Measurements from ENCODE around the gene KCNQ1.

Gene KCNQ1

DNA sequence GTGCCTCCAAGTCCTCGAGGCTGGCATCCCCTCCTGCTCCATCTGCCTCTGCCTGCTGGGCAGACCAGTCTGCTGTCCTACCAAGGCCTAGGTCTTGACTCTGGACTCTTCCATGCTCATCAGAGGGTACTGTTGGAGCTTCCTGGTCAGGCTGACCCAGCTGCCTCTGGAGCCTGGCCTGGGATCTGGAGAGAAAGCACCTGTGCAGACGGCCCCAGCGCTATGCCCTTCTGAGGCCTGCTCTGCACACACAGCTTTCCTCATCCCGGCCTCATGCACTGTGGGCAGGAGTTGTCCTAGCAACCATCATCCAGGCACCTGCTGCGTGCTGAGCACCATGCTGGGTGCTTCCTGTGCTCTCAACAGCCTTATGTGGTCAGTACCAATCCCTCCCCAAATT, 369.9 kb downstream of the KCNQ1 start:
- FAIRE-seq: no peak
- no peak for DNase-seq (ENCODE audit: insufficient read length, low spot score)
- TF ChIP-seq, protein P1, sequence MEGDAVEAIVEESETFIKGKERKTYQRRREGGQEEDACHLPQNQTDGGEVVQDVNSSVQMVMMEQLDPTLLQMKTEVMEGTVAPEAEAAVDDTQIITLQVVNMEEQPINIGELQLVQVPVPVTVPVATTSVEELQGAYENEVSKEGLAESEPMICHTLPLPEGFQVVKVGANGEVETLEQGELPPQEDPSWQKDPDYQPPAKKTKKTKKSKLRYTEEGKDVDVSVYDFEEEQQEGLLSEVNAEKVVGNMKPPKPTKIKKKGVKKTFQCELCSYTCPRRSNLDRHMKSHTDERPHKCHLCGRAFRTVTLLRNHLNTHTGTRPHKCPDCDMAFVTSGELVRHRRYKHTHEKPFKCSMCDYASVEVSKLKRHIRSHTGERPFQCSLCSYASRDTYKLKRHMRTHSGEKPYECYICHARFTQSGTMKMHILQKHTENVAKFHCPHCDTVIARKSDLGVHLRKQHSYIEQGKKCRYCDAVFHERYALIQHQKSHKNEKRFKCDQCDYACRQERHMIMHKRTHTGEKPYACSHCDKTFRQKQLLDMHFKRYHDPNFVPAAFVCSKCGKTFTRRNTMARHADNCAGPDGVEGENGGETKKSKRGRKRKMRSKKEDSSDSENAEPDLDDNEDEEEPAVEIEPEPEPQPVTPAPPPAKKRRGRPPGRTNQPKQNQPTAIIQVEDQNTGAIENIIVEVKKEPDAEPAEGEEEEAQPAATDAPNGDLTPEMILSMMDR (IDR thresholded peaks at IDR 0.05; ENCODE audit: insufficient read depth, missing control alignments): no peak

GRCh38 chr11:2815762-2816496, 371.1 kb downstream of the KCNQ1 start:
- no peak for FAIRE-seq
- no peak for DNase-seq (ENCODE audit: insufficient read length, low spot score)
- TF ChIP-seq, protein P1 (IDR thresholded peaks at IDR 0.05; ENCODE audit: insufficient read depth, missing control alignments): no peak

DNA sequence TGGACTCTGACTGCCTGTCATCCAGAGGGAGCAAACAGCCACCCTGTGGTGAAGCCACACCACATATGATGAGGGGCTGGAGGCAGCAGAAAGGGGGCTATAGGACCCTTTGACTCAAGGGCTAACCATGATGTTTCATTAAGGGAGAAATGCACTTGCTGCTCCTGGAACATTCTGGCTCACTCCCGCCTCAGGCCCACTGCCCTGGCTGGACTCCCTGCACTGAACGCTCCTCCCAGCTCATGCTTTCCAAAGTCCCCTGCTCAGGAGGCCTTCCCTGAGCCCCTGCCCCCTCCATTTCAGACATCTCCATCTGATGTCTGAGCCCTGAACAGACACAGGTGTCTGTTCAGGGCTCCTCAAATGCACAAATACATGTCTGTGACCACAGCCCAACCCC, 371.7 kb downstream of the KCNQ1 start:
- DNase-seq (ENCODE audit: insufficient read length, low spot score) (no peak), FAIRE-seq (no peak)
- TF ChIP-seq, protein P1 (IDR thresholded peaks at IDR 0.05; ENCODE audit: insufficient read depth, missing control alignments): no peak

DNA sequence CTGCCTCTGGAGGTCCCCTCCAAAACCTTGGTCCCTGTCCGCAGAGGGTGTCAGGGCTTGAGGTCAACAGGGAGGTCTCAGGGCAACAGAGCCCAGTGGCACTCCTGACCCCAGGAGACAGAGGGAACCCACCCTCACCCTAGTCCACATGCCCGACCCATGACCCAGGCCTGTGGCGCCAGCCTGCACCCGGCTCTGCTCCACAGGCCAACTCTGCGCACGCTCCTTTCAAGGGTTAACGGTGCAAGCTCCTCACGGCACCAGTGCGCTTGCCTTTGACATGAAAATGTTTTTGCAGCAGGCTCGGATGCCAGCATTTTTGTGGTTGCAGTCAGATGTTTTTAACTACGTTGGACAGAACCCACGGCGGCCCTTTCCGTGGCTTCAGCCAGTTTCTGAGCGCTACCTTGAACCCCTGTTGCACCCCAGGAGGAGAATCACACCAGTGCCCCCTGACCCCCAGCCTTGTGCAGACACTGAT, 372.2 kb downstream of the KCNQ1 start:
- DNase-seq (ENCODE audit: insufficient read length, low spot score) (no peak), FAIRE-seq (no peak)
- TF ChIP-seq, protein P1 (IDR thresholded peaks at IDR 0.05; ENCODE audit: insufficient read depth, missing control alignments): no peak

GRCh38 chr11:2817431-2817830, 372.6 kb downstream of the KCNQ1 start:
- no peak for FAIRE-seq
- DNase-seq (ENCODE audit: insufficient read length, low spot score): no peak

GRCh38 chr11:2818021-2818420, 373.2 kb downstream of the KCNQ1 start:
- no peak for DNase-seq (ENCODE audit: insufficient read length, low spot score)
- no peak for FAIRE-seq
- TF ChIP-seq, protein P1 (IDR thresholded peaks at IDR 0.05; ENCODE audit: insufficient read depth, missing control alignments): no peak

More at GRCh38 chr11:2817431-2817830, 372.6 kb downstream of the KCNQ1 start:
- TF ChIP-seq, protein P1 (IDR thresholded peaks at IDR 0.05; ENCODE audit: insufficient read depth, missing control alignments): no peak

DNA sequence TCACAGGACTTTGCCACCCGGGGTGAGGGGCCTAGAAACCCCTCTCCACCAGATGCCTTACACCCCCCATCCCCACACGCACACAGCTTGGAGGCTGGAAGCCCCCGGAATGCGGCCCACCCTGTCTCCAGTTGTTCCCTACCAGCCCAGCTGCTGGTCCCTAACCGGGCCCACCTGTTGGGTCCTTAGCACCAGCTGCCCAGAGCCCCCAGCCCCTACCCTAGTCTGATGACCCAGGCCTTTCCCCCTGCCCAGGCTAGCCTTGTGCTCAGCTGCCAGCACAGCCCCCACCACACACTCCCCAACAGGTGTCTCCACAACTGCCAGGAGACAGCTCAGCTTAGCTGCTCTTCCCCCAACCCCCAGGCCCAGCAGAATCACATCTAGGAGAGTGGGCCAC, 373.7 kb downstream of the KCNQ1 start:
- DNase-seq (ENCODE audit: insufficient read length, low spot score) (no peak), FAIRE-seq (no peak)
- TF ChIP-seq, protein P1 (IDR thresholded peaks at IDR 0.05; ENCODE audit: insufficient read depth, missing control alignments): no peak
